K562 (cell line): Measurements from ENCODE around the gene DACT1. TPM values are rescaled to one million over a fixed set of nuclear protein-coding genes. Genes with fewer than 3 reads are reported as not detected.

Experiments
- ATAC-seq: fragments of 200-7000 bp; cut with Tn5 transposase; 3 replicates; pipeline ENCODE4 v1.9.1; 2020; ENCODE audit warnings: moderate library complexity
- BruUV-seq: library from RNA; stranded (reverse); fragments of 400-500 nt; replicated peaks from 2 replicates; lab custom pipeline; 2021; lab: Mats Ljungman, UMichigan
- CTCF ChIA-PET: fragments of 300-600 bp; formaldehyde crosslinking; extraction: SDS; loops from one replicate; lab custom pipeline; 2021; ENCODE audit warnings: low intra/inter-chr PET ratio; lab: Yijun Ruan, JAX
- POLR2A ChIA-PET: fragments of 300-600, 350-650 bp; sonication (Branson Sonifier 250); formaldehyde crosslinking; extraction: SDS; loops from one replicate; lab custom pipeline; 2021; ENCODE audit warnings: antibody characterized with exemption, inconsistent platforms; lab: Yijun Ruan, JAX
- DNase-seq, 4 experiments: peaks; one replicate each; pipeline versions ENCODE4 v3.0.0 to v3.0.0-alpha.2; 2011 to 2018; ENCODE audit warnings: low spot score in 3 of 4, mixed read lengths in 3 of 4; ENCODE audit errors: extremely low read depth in 1 of 4
- FAIRE-seq: peaks from 2 replicates; lab custom pipeline; 2011; peaks lifted over from hg19 to GRCh38; lab: Jason Lieb, UNC
- H2AFZ ChIP-seq: 2 replicates; pipeline ENCODE4 v1.6.0; 2011; ENCODE audit warnings: low read depth, low read length, control low read depth, inconsistent platforms
- H3K27ac ChIP-seq: fragments of 200-600 bp; 3 replicates; pipeline ENCODE4 v1.8.0; 2011; ENCODE audit warnings: low read depth, mild to moderate bottlenecking, control low read depth, inconsistent platforms, low read length, moderate library complexity, mixed read lengths; ENCODE audit errors: extremely low read depth
- H3K27me3 ChIP-seq, 2 experiments: fragments of 300-600 bp in 1 of 2; 2 replicates in 1 of 2; 3 replicates in 1 of 2; pipeline versions ENCODE4 v1.6.0 to v1.8.0; 2011; ENCODE audit warnings: inconsistent platforms in 2 of 2, low read length in 2 of 2, mild to moderate bottlenecking in 1 of 2, mixed read lengths in 1 of 2, moderate library complexity in 1 of 2; ENCODE audit not compliant: control insufficient read depth in 2 of 2, insufficient read depth in 2 of 2
- H3K36me3 ChIP-seq: fragments of 300-600 bp; 3 replicates; pipeline ENCODE4 v1.8.0; 2011; ENCODE audit warnings: mild to moderate bottlenecking, low read length, inconsistent platforms; ENCODE audit not compliant: control insufficient read depth, insufficient read depth
- H3K4me1 ChIP-seq, 2 experiments: fragments of 200-600 bp in 1 of 2; replicated peaks in 1 of 2; 2 replicates in 1 of 2; 3 replicates in 1 of 2; pipeline versions ENCODE4 v1.5.1 to v1.8.0; 2011; ENCODE audit warnings: inconsistent platforms in 2 of 2, low read length in 2 of 2, mild to moderate bottlenecking in 1 of 2, mixed read lengths in 1 of 2, moderate library complexity in 1 of 2; ENCODE audit not compliant: control insufficient read depth in 2 of 2, insufficient read depth in 2 of 2
- H3K4me2 ChIP-seq: 2 replicates; pipeline ENCODE4 v1.6.1; 2011; ENCODE audit warnings: low read length, control low read depth, inconsistent platforms, mixed read lengths; ENCODE audit not compliant: insufficient read depth
- H3K4me3 ChIP-seq: fragments of 200-600 bp; sonication (generic), shearing (Covaris generic); 2 replicates; pipeline ENCODE4 v1.5.1; 2016; ENCODE audit warnings: control low read depth, inconsistent platforms
- H3K79me2 ChIP-seq: fragments of 200-600 bp; 3 replicates; pipeline ENCODE4 v1.8.0; 2011; ENCODE audit warnings: low read length, inconsistent platforms; ENCODE audit not compliant: control insufficient read depth, insufficient read depth
- H3K9ac ChIP-seq, 2 experiments: 2 replicates each; pipeline versions ENCODE4 v1.6.0 to v1.6.1; 2011; ENCODE audit warnings: low read depth in 2 of 2, low read length in 2 of 2, control low read depth in 1 of 2, inconsistent platforms in 1 of 2, mild to moderate bottlenecking in 1 of 2, mixed read lengths in 1 of 2; ENCODE audit not compliant: insufficient read depth in 1 of 2
- H3K9me1 ChIP-seq: one replicate; pipeline ENCODE4 v1.6.0; 2011; ENCODE audit warnings: inconsistent platforms, mild to moderate bottlenecking, low read length, moderate library complexity; ENCODE audit not compliant: control insufficient read depth, insufficient read depth
- H3K9me3 ChIP-seq: replicated peaks from 2 replicates; pipeline ENCODE4 v1.5.1; 2011; ENCODE audit warnings: low read depth, low read length, inconsistent platforms; ENCODE audit not compliant: control insufficient read depth, insufficient read depth
- H4K20me1 ChIP-seq: replicated peaks from 2 replicates; pipeline ENCODE4 v1.6.1; 2011; ENCODE audit warnings: low read length, inconsistent platforms, mixed read lengths; ENCODE audit not compliant: control insufficient read depth, insufficient read depth
- CBX1 ChIP-seq: sonication (generic); IDR thresholded peaks from 2 replicates; pipeline ENCODE4 v1.6.1; 2016; ENCODE audit warnings: antibody characterized with exemption, low read depth, mild to moderate bottlenecking
- L3MBTL2 ChIP-seq: fragments of 450-650 bp; IDR thresholded peaks from 2 replicates; pipeline ENCODE4 v1.6.1; 2016; ENCODE audit warnings: mild to moderate bottlenecking, moderate library complexity
- NELFE ChIP-seq: IDR thresholded peaks from 2 replicates; pipeline ENCODE4 v1.6.1; 2011; ENCODE audit warnings: mild to moderate bottlenecking; ENCODE audit not compliant: insufficient read depth, insufficient read length
- NFIC ChIP-seq: fragments of 450-650 bp; IDR thresholded peaks from 2 replicates; pipeline ENCODE4 v1.6.1; 2017; ENCODE audit warnings: mild to moderate bottlenecking, inconsistent platforms
- RBFOX2 ChIP-seq: fragments of 200-400 bp; formaldehyde crosslinking; IDR thresholded peaks from 2 replicates; pipeline ENCODE4 v1.6.1; 2017; ENCODE audit warnings: low read depth, mild to moderate bottlenecking, low read length, moderate library complexity
- RBM34 ChIP-seq: fragments of 200-400 bp; formaldehyde crosslinking; IDR thresholded peaks from 2 replicates; pipeline ENCODE4 v1.6.1; 2018; ENCODE audit warnings: low read length, borderline replicate concordance; ENCODE audit not compliant: insufficient read depth
- SIN3B ChIP-seq: fragments of 450-650 bp; IDR thresholded peaks from 2 replicates; pipeline ENCODE4 v1.6.1; 2017; ENCODE audit warnings: low read depth, mild to moderate bottlenecking, moderate library complexity
- ZNF551 ChIP-seq: fragments of 250-450 bp; sonication (Bioruptor Pico); IDR thresholded peaks from 2 replicates; pipeline ENCODE4 v1.5.0; 2021; ENCODE audit warnings: mild to moderate bottlenecking, moderate library complexity
- WGBS: fragments of 100-300 bp; shearing (Covaris generic); methylation state at CpG from one replicate; pipeline ENCODE4 v1.1.6; 2016; ENCODE audit warnings: low coverage, mixed read lengths; ENCODE audit not compliant: insufficient coverage; ENCODE audit errors: missing lambda C conversion rate; 5-methylcytosine and 5-hydroxymethylcytosine counted together
- in situ Hi-C: fragments of 300-500 bp; cut with MboI; formaldehyde crosslinking; loops from 4 replicates; pipeline ENCODE4 v1.15.0; 2018; ENCODE audit warnings: inconsistent platforms, mixed read lengths
- intact Hi-C: fragments of 100-400 bp; cut with micrococcal nuclease; formaldehyde crosslinking; loops from 2 replicates; pipeline ENCODE4 v1.14.2; 2022
- polyA plus RNA-seq, 8 experiments: library from polyadenylated mRNA; depleted of rRNA in 4 of 8; stranded (reverse) in 5 of 8; unstranded in 3 of 8; fragments of >200 nt; fragmentation: Nextera tagmentation in 2 of 8; fragmentation: Illumina TruSeq in 1 of 8; extraction: Ambion mirVana in 2 of 8; extraction: Trizol in 1 of 8; gene quantifications; 2 replicates each; pipeline versions ENCODE4 v1.2.1 to v1.2.3, GENCODE V29; 2011 to 2014; ENCODE audit warnings: inconsistent platforms in 1 of 8, missing spikeins in 1 of 8
- total RNA-seq, 7 experiments: library from RNA; depleted of rRNA in 6 of 7; stranded (reverse); fragments of >200 nt in 6 of 7; fragmentation: Illumina TruSeq in 2 of 7; extraction: Trizol in 2 of 7; gene quantifications; 2 replicates each; pipeline versions ENCODE4 v1.2.1 to v1.2.3, GENCODE V29; 2011 to 2021; ENCODE audit warnings: low replicate concordance in 1 of 7
- TF ChIP-seq, protein P1 (sequence below): sonication (generic); formaldehyde crosslinking; IDR thresholded peaks from 2 replicates; pipeline ENCODE4 v1.8.1; 2023; ENCODE audit warnings: mild to moderate bottlenecking, missing genetic modification reagents, moderate library complexity
- TF ChIP-seq, protein P2 (sequence below): sonication (generic); formaldehyde crosslinking; IDR thresholded peaks from 2 replicates; pipeline ENCODE4 v1.8.0; 2022; ENCODE audit warnings: mild to moderate bottlenecking, missing genetic modification reagents

The DACT1 gene
- total and polyA plus RNA-seq, 9 of the 15 experiments (the other 6 are each of a cell fraction or from before 2014, with no cell fraction given): 0.07 to 0.30 (median 0.13) TPM

DNA sequence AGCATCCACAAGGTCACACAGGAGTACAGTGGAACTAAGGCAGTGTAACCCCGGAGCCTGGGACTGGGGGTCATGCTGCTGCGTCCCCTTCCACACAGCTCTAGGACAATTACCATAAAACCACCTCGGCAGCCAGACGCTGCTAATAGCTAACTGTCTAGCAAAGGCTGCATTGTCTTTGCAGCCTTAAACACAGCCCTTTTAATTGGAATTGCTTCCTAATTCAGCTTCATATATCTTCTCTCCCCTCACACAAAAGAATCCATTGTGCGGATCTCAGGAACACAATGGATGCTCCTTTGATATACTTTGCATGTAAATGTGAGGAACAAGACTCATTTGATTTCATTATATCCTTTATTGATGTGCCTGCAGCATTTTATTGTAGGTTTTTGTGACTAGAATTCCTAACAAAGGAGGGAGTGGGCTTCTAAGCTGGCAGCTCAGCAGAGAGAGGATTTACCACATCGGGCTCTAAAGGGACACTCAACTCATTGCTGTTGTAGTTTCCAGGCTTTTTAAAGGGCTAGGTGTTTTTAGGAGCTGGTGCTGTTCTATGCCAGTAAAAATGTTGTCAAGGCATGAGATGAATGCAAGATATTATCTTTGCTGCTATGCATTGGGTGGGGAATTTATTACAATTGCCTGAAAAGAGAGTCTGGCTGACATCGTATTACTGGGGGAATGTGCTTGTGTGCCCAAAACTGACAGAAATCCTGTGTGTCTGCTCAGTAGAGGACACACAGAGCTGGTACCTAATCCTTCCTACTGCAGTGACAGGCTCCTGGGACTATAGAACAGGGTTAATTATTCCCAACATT, 30.4 kb upstream of the DACT1 start:
- H3K79me2 ChIP-seq: no peaks in the 10 kb centered on the region
- no peak overlapping the region for H2AFZ ChIP-seq
- H3K36me3 ChIP-seq: no peaks in the 10 kb centered on the region
- FAIRE-seq (no peak), DNase-seq (no peak), ATAC-seq (no peak)
- in situ Hi-C loops (no loop called here), intact Hi-C loops (no loop called here)
- 1% methylated on average over 7 of the region's 7 CpGs for WGBS
- H4K20me1 ChIP-seq: no peaks in the 10 kb centered on the region
- H3K4me1 ChIP-seq: no peaks in the 10 kb centered on the region
- BruUV-seq: no TSS peak
- no peak overlapping the region for H3K9ac ChIP-seq
- no peak overlapping the region for H3K4me3 ChIP-seq
- no peak overlapping the region for H3K27ac ChIP-seq
- POLR2A ChIA-PET: interaction anchor here (0.5 to 1.2 kb wide), 2 partner anchors 14 to 29 kb away, joined by 3 to 4 read pairs; no protein-coding TSS in a partner anchor
- no peak overlapping the region for H3K4me2 ChIP-seq
- no peaks in the 10 kb centered on the region for H3K9me3 ChIP-seq
- no peaks in the 10 kb centered on the region for H3K9me1 ChIP-seq
- CTCF ChIA-PET: no interaction called here
- peaks cover 0 to 3% of the 10 kb centered on the region in 2 experiments; a peak in 1 of 5 replicates for H3K27me3 ChIP-seq
- no peak for TF ChIP-seq CBX1
- no peak for TF ChIP-seq NELFE
- TF ChIP-seq L3MBTL2: no peak
- TF ChIP-seq RBFOX2: no peak
- no peak for TF ChIP-seq RBM34
- no peak for TF ChIP-seq SIN3B
- TF ChIP-seq ZNF551 (CRISPR knock-in tag): no peak
- TF ChIP-seq, protein P1, sequence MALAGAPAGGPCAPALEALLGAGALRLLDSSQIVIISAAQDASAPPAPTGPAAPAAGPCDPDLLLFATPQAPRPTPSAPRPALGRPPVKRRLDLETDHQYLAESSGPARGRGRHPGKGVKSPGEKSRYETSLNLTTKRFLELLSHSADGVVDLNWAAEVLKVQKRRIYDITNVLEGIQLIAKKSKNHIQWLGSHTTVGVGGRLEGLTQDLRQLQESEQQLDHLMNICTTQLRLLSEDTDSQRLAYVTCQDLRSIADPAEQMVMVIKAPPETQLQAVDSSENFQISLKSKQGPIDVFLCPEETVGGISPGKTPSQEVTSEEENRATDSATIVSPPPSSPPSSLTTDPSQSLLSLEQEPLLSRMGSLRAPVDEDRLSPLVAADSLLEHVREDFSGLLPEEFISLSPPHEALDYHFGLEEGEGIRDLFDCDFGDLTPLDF (CRISPR knock-in tag): no peak
- TF ChIP-seq, protein P2, sequence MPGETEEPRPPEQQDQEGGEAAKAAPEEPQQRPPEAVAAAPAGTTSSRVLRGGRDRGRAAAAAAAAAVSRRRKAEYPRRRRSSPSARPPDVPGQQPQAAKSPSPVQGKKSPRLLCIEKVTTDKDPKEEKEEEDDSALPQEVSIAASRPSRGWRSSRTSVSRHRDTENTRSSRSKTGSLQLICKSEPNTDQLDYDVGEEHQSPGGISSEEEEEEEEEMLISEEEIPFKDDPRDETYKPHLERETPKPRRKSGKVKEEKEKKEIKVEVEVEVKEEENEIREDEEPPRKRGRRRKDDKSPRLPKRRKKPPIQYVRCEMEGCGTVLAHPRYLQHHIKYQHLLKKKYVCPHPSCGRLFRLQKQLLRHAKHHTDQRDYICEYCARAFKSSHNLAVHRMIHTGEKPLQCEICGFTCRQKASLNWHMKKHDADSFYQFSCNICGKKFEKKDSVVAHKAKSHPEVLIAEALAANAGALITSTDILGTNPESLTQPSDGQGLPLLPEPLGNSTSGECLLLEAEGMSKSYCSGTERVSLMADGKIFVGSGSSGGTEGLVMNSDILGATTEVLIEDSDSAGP (CRISPR knock-in tag): no peak
- TF ChIP-seq NFIC: no peak
